Natural killer cell (primary cell): ENCODE results near the gene LYPD6B. TPM values are rescaled to one million over a fixed set of nuclear protein-coding genes. Genes with fewer than 3 reads are reported as not detected.

Source experiments
- ATAC-seq, 3 donors: fragments of 150-1000 bp in 2 of 3; fragments of 200-7000 bp in 1 of 3; cut with Tn5 transposase; 1 replicate in 1 of 3; 2 replicates in 2 of 3; pipeline ENCODE4 v1.10.0; 2021; ENCODE audit warnings: mild to moderate bottlenecking in 2 of 3, moderate library complexity in 2 of 3
- DNase-seq, 2 donors: peaks; one replicate each; pipeline versions ENCODE4 v3.0.0 to v3.0.0-alpha.2; 2013 to 2021; ENCODE audit warnings: mixed read lengths in 1 of 2
- H3K27ac ChIP-seq: one replicate; pipeline ENCODE4 v1.5.1; 2013; ENCODE audit warnings: mild to moderate bottlenecking, low read length
- H3K27me3 ChIP-seq: one replicate; pipeline ENCODE4 v1.6.1; 2013; ENCODE audit warnings: low read length; ENCODE audit not compliant: control insufficient read depth, insufficient read depth
- H3K36me3 ChIP-seq: one replicate; pipeline ENCODE4 v1.6.1; 2013; ENCODE audit warnings: low read length; ENCODE audit not compliant: control insufficient read depth, insufficient read depth
- H3K4me1 ChIP-seq: one replicate; pipeline ENCODE4 v1.6.1; 2013; ENCODE audit warnings: low read length; ENCODE audit not compliant: control insufficient read depth, insufficient read depth
- H3K4me3 ChIP-seq: one replicate; pipeline ENCODE4 v1.5.1; 2013; ENCODE audit warnings: low read length
- H3K9me3 ChIP-seq: one replicate; pipeline ENCODE4 v1.6.1; 2013; ENCODE audit warnings: low read length; ENCODE audit not compliant: control insufficient read depth, insufficient read depth
- H3K27ac Mint-ChIP-seq, 2 donors: one replicate each; pipeline ENCODE4 v1.8.0; 2022; ENCODE audit warnings: mild to moderate bottlenecking in 2 of 2, mixed read lengths in 2 of 2, moderate library complexity in 1 of 2
- H3K27me3 Mint-ChIP-seq, 2 donors: one replicate each; pipeline ENCODE4 v1.8.0; 2022; ENCODE audit warnings: low read depth in 2 of 2, mixed read lengths in 2 of 2
- H3K36me3 Mint-ChIP-seq: one replicate; pipeline ENCODE4 v1.8.0; 2022; ENCODE audit warnings: mixed read lengths
- H3K4me1 Mint-ChIP-seq, 2 donors: one replicate each; pipeline ENCODE4 v1.8.0; 2022; ENCODE audit warnings: mixed read lengths in 2 of 2
- H3K4me3 Mint-ChIP-seq: one replicate; pipeline ENCODE4 v1.8.0; 2022; ENCODE audit warnings: mild to moderate bottlenecking, moderate library complexity, mixed read lengths
- H3K9me3 Mint-ChIP-seq, 2 donors: one replicate each; pipeline ENCODE4 v1.8.0; 2022; ENCODE audit warnings: mixed read lengths in 2 of 2
- WGBS: methylation state at CpG from one replicate; pipeline ENCODE4 v1.1.7; 2013; ENCODE audit warnings: missing lambda C conversion rate; ENCODE audit not compliant: insufficient coverage; 5-methylcytosine and 5-hydroxymethylcytosine counted together
- intact Hi-C: fragments of 100-400 bp; cut with micrococcal nuclease; formaldehyde crosslinking; loops from one replicate; pipeline ENCODE4 v1.14.2; 2022
- total RNA-seq, 4 donors: library from RNA; stranded (reverse); fragments of 120-200 nt in 1 of 4; gene quantifications; one replicate each; pipeline versions ENCODE4 v1.2.3 to v1.2.4, GENCODE V29; 2013 to 2022
- TF ChIP-seq, protein P1 (sequence below): fragments of 200-600 bp; IDR thresholded peaks from one replicate; pipeline ENCODE4 v1.8.0; 2022; ENCODE audit warnings: antibody characterized with exemption

LYPD6B gene
- total RNA-seq, 3 donors from 2014 or later (not counting 1 experiment from before 2014, with no cell fraction given), result not detected

DNA sequence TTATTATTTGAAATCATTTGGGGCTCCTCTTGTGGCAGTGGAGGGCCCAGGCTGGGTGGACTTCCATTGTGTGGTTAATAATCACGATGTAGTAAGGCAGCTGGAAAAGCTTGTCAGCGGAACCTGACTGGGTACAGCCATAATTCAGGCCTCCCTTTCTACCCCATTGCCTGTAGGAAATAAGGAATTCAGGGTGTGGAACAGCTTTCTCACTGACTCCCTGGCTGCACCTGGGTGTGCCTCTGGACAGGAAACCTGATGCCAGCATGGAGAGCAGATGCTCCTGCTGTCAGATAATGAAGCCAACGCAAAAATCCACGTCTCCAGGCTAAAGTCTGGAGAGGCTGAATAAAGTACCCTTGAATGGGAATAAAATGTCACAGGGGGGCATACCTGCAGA is 44.2 kb downstream of the LYPD6B start:
- Histone ChIP-seq H3K27ac (no peak overlapping the region), H3K9me3 (no peaks in the 10 kb centered on the region), H3K4me3 (no peak overlapping the region), H3K4me1 (no peaks in the 10 kb centered on the region), H3K36me3 (no peaks in the 10 kb centered on the region), H3K27me3 (no peaks in the 10 kb centered on the region)
- H3K27me3 Mint-ChIP-seq, result peaks cover 2 to 7% of the 10 kb centered on the region in 2 donors
- H3K4me1 Mint-ChIP-seq, result no peaks in the 10 kb centered on the region
- no peak for ATAC-seq
- no peak for DNase-seq
- 77% methylated on average over 4 of the region's 4 CpGs for WGBS
- H3K4me3 Mint-ChIP-seq, result no peak overlapping the region
- H3K36me3 Mint-ChIP-seq, result no peaks in the 10 kb centered on the region
- H3K9me3 Mint-ChIP-seq, result no peaks in the 10 kb centered on the region
- TF ChIP-seq, protein P1, sequence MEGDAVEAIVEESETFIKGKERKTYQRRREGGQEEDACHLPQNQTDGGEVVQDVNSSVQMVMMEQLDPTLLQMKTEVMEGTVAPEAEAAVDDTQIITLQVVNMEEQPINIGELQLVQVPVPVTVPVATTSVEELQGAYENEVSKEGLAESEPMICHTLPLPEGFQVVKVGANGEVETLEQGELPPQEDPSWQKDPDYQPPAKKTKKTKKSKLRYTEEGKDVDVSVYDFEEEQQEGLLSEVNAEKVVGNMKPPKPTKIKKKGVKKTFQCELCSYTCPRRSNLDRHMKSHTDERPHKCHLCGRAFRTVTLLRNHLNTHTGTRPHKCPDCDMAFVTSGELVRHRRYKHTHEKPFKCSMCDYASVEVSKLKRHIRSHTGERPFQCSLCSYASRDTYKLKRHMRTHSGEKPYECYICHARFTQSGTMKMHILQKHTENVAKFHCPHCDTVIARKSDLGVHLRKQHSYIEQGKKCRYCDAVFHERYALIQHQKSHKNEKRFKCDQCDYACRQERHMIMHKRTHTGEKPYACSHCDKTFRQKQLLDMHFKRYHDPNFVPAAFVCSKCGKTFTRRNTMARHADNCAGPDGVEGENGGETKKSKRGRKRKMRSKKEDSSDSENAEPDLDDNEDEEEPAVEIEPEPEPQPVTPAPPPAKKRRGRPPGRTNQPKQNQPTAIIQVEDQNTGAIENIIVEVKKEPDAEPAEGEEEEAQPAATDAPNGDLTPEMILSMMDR, result no peak
- H3K27ac Mint-ChIP-seq, result no peak overlapping the region
- intact Hi-C loops, result no loop called here

DNA sequence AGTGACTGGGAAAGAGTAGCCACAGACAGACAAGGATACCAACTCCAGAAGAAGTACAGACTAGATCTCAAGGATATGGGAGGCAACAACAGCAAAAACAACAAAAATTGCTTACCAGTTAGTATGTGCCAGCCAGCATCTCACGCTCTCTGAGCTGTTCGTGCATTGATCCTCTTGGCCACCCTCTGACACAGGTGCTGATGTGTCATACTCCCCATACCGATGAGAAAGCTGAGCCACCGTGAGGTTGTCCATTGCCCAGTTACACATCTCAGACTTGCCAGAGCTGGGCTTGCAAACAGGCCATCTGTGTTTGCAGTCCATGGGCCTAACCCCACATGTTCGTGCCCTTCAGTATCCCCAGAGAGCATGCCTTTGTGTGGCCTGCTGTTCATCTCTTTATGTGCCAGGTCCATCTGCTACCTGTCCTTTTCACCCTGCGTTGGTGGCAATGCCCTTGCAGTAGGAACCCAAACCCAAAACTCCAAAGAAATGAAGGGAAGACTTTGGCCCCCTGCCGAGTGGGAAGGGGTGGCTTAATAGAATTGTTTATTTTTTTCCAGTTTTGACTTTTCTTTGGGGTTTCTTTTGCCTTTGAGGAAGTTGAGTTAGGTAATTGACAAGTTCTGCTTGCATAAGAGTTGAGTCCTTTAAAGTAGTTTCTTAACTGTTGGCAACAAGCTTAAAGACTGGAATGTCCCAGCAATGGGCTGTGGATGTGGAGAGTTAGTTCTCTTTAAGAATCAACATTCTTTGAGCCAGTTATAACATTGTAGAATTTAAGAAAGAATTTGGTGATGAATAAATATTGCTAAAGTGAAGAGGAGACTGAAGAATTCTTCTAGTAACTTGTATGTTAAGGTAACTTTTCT is 46.7 kb downstream of the LYPD6B start:
- Histone ChIP-seq H3K36me3 (no peaks in the 10 kb centered on the region), H3K4me3 (no peak overlapping the region), H3K27ac (no peak overlapping the region), H3K4me1 (no peaks in the 10 kb centered on the region), H3K9me3 (no peaks in the 10 kb centered on the region), H3K27me3 (no peaks in the 10 kb centered on the region)
- H3K27me3 Mint-ChIP-seq, result peaks cover 2 to 7% of the 10 kb centered on the region in 2 donors
- DNase-seq, result no peak
- no peak overlapping the region for H3K4me3 Mint-ChIP-seq
- H3K27ac Mint-ChIP-seq, result no peak overlapping the region
- H3K4me1 Mint-ChIP-seq, result no peaks in the 10 kb centered on the region
- intact Hi-C loops, result no loop called here
- no peaks in the 10 kb centered on the region for H3K36me3 Mint-ChIP-seq
- no peaks in the 10 kb centered on the region for H3K9me3 Mint-ChIP-seq
- WGBS, result 80% methylated on average over 7 of the region's 7 CpGs
- no peak for ATAC-seq
- TF ChIP-seq, protein P1, result no peak

DNA sequence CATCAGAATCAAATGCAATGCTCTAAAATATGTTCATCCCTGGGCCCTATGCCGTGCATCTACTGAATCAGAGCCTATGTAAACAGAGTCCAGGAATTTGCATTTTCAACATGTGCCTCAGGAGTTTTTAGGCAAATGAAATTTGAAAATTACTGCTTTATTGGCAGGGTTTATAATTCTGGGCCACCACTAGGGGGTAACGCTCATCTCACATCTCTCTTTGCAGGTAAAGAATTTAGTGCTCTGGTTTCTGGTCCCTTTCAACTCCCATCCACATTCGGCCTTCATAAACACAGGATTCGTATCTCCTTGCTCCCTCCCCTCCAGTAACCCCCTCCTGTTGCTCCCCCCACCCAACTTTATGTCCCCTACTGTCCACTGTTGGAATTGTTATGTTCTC is 49.3 kb downstream of the LYPD6B start:
- no peaks in the 10 kb centered on the region for H3K36me3 Mint-ChIP-seq
- intact Hi-C loops, result no loop called here
- DNase-seq (peak in 1 of 2 donors; percentile 14), ATAC-seq (no peak)
- H3K4me3 Mint-ChIP-seq, result no peak overlapping the region
- H3K27me3 Mint-ChIP-seq, result peaks cover 4 to 12% of the 10 kb centered on the region in 2 donors
- Histone ChIP-seq H3K4me1 (no peaks in the 10 kb centered on the region), H3K4me3 (no peak overlapping the region), H3K27ac (no peak overlapping the region), H3K27me3 (no peaks in the 10 kb centered on the region), H3K36me3 (no peaks in the 10 kb centered on the region), H3K9me3 (no peaks in the 10 kb centered on the region)
- TF ChIP-seq, protein P1, result no peak
- 63% methylated on average over 3 of the region's 4 CpGs for WGBS
- no peaks in the 10 kb centered on the region for H3K4me1 Mint-ChIP-seq
- peaks cover 0 to 3% of the 10 kb centered on the region in 2 donors for H3K9me3 Mint-ChIP-seq
- H3K27ac Mint-ChIP-seq, result no peak overlapping the region

DNA sequence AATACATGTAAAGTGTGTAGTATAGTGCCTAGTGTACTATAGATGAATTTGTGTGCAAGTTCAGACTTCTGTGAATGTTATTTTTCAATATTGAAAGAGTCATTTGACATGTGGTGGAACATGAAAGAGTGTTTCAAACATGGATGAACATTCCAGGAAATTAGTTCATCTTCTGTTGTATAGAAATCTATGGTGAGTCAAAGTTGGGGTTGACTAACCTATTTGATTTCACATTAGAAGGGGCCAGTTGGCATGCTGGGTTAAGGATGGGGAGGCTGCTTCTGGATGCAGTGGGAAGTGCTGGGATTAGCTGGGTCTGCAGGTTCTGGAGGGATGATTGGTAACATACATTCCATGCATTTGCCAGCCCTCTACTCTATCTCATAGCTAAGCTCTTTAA is 50.6 kb downstream of the LYPD6B start:
- Mint-ChIP-seq H3K4me3 (no peak overlapping the region), H3K27ac (no peak overlapping the region), H3K9me3 (peaks cover 0 to 3% of the 10 kb centered on the region in 2 donors), H3K36me3 (no peaks in the 10 kb centered on the region), H3K4me1 (no peaks in the 10 kb centered on the region), H3K27me3 (peaks cover 7 to 14% of the 10 kb centered on the region in 2 donors)
- TF ChIP-seq, protein P1, result no peak
- Histone ChIP-seq H3K4me1 (no peaks in the 10 kb centered on the region), H3K27me3 (no peaks in the 10 kb centered on the region), H3K36me3 (no peaks in the 10 kb centered on the region), H3K9me3 (no peaks in the 10 kb centered on the region), H3K4me3 (no peak overlapping the region), H3K27ac (no peak overlapping the region)
- no peak for DNase-seq
- no peak for ATAC-seq
- intact Hi-C loops, result no loop called here
